Activated CD8-positive, alpha-beta memory T cell treated with anti-CD3 and anti-CD28 coated beads, Interleukin-2, amount 50 U/mL, for 24 hours (primary cell): ENCODE measurements around the gene CCDC146.
"Not testable (repeated sequence)": the region's sequence is repeated elsewhere in the genome, so short reads cannot be mapped to it uniquely, and the experiment has no call there.

Experiments used
- DNase-seq: peaks from one replicate; pipeline ENCODE4 v3.0.0-alpha.2; 2020; ENCODE audit errors: extremely low read depth

CCDC146 gene

GRCh38 chr7:77202481-77202976 is 80.1 kb downstream of the CCDC146 start:
- DNase-seq = no peak

DNA sequence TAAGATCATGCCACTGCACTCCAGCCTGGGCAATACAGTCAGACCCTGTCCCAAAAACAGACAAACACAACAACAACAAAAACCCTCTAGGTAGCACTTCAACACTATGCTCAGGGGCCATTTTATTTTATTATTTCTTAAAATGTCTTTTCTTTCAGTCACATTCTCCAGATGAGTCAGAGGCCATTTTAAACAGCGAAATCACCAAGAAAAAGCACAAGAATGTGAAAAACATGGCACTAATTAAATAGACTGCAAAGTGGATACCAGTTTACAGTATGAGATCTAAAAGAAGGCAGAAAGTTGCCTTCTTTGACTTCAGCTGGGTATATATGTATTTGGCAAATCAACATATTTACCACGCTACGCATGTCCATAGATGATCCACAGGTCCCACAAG is 83.3 kb downstream of the CCDC146 start:
- no peak for DNase-seq

GRCh38 chr7:77208416-77208815 is 86.0 kb downstream of the CCDC146 start:
- no peak for DNase-seq

DNA sequence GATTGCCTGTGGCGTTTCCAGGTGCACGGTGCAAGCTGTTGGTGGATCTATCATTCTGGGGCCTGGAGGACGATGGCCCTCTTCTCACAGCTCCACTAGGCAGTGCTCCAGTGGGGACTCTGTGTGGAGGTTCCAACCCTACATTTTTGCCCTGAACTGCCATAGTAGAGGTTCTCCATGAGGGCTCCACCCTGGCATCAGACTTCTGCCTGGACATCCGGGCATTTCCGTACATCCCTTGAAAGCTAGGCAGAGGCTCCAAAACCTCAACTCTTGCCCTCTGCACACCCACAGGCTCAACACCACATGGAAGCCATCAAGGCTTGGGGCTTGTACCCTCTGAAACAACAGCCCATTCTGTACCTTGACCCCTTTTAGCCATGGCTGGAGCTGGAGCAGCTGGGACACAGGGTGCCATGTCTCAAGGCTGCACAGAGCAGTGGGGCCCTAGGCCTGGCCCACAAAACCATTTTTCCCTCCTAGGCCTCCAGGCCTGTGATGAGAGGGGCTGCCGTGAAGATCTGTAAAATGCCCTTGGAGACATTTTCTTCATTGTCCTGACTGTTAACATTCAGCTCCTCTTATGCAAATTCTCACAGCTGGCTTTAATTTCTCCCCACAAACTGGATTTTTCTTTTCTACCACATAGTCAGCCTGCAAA is 87.2 kb downstream of the CCDC146 start:
- DNase-seq = no peak

DNA sequence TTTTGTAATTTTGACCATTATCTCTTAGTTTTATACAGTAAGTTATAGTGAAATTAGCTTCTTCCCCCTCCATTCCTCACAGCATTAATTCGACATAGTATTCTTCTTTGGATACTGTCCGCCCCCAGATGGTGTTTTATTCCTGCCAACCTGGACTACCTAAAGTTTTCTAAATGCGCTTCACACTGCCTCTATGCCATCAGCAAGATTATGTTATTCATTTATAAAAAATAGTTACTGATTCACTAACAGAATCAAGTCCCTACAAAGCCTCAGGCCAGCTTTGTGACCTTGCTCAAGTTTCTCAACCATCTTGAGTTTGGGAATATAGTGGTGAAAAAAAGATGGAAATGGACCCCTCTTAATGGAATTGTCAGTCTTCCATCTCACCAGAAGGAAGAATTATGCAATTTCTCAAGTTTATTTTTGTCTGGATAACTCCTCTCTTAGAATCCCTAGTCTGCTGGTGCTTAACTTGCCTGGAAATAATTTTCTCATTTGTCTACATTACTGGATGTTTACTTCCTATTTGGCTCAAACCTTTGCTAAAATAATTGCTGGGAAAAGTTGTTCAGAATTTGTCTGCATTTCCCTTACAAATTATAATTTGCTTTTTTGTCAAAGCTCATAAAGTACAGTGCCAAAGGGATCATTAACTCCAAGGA is 93.9 kb downstream of the CCDC146 start:
- no peak for DNase-seq

DNA sequence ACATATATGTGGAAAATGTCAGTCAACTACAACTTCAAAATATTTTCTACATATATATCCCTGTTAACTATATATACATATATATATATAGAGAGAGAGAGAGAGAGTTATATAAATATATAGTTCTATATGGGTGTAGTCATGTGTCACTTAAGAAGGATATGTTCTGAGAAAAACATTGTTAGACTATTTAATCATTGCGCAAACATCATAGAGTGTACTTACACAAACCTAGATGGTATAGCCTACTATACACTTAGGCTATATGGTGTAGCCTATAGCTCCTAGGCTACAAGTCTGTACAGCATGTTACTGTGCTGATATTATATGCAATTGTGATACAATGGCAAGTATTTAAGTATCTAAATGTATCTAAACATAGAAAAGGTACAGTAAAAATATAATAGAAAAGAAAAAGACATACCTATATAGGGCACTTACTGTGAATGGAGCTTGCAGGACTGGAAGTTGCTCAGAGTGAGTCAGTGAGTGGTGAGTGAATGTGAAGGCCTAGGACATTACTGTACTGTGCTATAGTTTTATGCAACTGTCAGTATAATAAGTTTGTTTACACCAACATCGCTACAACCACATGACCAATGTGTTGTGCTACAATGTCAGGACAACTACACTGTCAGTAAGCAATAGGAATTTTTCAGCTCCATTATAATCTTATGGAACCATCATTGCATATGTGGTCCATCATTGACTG is 95.2 kb downstream of the CCDC146 start:
- no peak for DNase-seq

DNA sequence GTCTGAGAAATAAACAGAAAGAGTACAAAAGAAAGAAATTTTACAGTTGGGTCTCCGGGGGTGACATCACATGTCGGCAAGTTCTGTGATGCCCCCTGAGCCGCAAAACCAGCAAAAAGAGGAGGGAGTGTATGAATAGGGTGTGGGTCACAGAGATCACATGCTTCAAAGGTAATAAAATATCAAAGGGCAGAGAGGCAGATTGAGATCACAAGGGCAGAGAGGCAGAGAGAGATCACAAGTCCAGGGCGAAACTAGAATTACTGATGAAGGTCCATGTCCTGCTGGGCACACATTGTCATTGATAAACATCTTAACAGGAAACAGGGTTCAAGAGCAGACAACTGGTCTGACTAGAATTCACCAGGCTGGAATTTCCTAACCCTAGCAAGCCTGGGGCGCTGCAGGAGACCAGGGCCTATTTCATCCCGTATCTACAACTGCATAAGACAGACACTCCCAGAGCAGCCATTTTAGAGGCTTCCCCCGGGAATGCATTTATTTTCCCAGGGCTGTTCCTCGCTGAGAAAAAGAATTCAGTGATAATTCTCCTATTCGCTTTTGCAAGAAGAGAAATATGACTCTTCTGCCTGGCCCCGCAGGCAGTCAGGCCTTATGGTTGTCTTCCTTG is 97.4 kb downstream of the CCDC146 start:
- not testable (repeated sequence) for DNase-seq

DNA sequence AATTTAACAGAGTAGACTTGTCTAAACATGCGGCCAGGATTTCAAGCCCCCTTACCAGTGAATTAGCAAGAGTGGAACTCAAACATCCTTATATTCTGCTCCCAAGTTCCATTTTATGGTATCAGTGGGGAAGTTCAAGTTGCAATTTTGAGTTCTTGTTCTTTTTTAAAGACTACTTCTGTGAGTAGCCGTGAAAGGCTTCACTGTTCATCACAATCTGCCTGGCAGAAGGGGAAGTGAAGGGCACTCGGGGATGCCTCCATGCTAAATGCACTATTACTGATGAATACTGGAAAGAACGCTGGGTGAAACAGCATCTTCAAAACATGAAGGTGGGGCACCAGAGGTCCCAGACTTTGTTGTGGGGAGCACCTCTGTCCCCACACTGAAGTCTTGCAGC is 99.7 kb downstream of the CCDC146 start:
- no peak for DNase-seq

- DNase-seq = no peak
Observed at GRCh38 chr7:77222819-77223218, 100.4 kb downstream of the CCDC146 start.

DNA sequence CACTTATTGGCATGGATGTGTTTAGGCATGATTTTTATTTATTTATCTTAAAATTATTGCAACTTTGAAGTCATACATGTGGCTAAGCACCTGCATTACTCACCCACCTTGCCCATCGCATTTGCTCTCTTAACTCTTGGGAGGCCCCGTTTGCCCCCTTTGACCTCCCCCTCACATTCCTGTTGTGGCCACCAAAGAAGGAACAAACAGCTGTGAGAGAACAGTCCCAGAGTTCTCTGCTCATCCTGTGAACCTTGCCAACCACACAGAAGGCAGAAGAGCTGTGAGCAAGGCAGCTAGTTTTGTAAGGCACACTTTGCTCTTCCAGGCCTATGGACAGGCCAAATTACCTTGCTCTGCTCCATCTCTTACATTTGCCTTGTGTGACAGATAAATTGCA is 100.8 kb downstream of the CCDC146 start:
- DNase-seq = no peak

DNA sequence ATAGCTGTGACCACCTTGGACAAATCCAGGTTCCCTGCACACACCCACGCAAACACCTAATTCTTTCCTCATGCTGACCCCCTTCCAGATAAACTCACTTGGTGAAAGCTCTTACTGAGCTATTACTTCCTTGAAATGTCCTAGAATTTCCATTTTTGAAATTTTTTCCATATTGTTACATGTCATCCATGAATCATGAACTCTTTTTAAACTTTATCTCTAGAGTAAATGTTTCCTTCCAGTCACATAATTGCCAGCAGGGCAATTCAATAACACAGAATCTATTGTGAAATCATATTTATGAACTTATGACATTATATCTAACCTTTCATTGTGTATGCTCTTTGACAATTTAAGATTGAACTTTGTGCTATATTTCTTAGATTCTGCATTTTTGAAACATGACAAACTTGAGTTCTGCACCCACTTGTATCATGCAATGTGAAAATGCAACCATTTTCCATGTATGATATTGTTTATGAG is 104.0 kb downstream of the CCDC146 start:
- DNase-seq = no peak

- not testable (repeated sequence) for DNase-seq
Observed at GRCh38 chr7:77228795-77229194, 106.4 kb downstream of the CCDC146 start.

- DNase-seq = no peak
Observed at GRCh38 chr7:77232467-77232866, 110.1 kb downstream of the CCDC146 start.

DNA sequence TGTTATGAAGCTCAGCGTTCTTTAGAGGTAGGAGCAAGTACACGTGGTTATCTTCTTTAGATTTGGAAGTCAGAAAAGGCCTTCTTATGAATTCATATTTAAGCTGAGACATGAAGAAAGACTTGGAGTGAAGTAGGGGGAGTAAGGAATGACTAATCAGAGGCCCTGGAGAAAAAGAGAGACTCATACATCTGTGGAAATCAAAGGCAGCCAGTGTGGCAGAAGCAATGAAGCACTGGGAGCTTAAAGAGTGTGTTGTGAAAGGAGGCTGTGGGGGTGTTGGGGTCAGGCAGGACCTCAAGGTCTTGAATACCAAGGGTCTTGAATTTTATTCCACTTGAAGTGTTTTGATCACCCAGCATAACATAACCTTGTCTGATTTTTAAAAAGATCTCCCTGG is 112.9 kb downstream of the CCDC146 start:
- no peak for DNase-seq

GRCh38 chr7:77238703-77239136 is 116.3 kb downstream of the CCDC146 start:
- no peak for DNase-seq

DNA sequence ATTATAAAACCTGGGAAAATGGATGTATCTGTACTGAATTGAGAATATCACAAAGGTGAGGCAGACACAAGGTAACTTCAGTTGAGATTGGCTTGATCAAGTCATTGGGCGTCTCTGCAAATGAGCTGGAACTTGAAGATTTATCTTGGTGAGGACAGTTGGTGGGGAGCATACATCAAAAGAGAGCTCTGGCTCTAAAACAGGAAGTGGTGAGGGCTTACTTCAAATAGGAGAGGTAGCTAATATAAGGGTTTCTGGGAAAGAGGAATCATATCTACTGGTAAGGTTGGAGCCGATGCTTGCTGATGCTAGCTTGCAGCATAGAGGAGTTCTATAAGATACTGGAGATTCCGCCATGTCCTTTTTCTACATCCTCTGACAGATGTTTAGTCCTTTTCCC is 117.1 kb downstream of the CCDC146 start:
- DNase-seq = no peak

- no peak for DNase-seq
Observed at GRCh38 chr7:77242068-77242467, 119.7 kb downstream of the CCDC146 start.

DNA sequence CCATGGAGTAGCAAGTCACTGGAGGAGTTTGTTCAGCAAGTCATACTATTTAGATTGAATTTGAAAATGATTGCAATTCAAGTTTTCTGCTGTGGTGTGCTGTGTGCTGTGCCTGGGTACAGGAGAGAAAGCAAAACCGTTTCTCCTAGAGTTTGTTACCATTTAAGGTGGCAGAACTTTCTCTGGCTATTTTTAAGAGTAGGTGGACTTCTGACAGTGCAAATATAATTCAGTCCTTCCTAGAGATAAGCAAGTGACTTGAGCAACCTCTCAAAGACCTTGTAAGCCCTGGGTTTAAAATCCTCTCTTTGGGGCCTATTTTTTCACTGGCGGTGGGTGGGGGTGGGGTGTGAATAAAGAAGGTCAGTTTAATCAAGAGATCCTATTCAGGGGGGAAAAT is 120.1 kb downstream of the CCDC146 start:
- no peak for DNase-seq

DNA sequence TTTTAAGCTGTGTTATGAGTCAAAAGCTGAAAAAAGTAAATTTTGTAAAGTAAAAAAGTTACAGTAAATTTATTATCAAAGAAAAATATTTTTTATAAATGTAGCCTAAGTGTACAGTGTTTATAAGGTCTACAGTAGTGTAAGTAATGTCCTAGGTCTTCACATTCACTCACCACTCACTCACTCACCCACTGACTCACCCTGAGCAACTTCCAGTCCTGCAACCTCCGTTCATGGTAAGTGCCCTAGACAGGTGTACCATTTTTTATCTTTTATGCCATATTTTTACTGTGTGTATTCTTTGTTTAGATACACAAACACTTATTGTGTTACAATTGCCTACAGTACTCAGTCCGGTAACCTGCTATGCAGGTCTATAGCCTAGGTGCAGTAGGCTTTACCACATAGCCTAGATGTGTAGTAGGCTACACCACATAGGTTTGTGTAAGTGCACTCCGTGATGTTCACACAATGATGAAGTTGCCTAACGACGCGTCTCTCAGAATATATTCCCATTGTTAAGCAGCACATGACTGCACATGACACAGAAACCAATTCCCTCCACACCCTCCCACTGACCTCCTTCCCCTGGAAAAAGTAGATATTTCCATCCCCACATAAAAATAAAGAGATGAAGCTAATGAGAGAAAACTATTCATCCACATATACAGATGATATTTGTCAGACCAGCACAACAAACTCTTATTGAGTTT is 122.0 kb downstream of the CCDC146 start:
- no peak for DNase-seq

- no peak for DNase-seq
Observed at GRCh38 chr7:77245015-77245755, 122.8 kb downstream of the CCDC146 start.
